Measurements from ENCODE around the gene SLCO4C1.

DNA sequence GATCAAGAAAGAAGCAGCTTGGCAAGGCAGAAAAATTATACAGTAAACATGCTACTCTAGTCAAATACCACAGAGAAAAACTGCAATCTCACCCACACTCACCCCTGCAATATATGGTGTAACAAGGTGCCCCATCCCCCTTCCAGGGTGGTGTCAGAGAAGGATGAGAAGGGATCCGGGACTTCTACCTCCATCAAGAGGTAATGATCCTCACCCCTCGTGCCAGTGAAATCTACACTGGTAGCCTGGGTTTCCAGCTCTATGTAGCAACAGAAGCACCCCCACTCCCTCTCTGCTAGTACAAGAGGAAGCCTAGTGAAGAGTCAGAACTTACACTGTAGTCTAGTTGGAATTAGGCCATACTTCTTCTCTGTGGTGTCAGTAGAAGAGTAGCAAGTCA lies 18.9 kb downstream of the SLCO4C1 start:
- TF ChIP-seq, protein P1, sequence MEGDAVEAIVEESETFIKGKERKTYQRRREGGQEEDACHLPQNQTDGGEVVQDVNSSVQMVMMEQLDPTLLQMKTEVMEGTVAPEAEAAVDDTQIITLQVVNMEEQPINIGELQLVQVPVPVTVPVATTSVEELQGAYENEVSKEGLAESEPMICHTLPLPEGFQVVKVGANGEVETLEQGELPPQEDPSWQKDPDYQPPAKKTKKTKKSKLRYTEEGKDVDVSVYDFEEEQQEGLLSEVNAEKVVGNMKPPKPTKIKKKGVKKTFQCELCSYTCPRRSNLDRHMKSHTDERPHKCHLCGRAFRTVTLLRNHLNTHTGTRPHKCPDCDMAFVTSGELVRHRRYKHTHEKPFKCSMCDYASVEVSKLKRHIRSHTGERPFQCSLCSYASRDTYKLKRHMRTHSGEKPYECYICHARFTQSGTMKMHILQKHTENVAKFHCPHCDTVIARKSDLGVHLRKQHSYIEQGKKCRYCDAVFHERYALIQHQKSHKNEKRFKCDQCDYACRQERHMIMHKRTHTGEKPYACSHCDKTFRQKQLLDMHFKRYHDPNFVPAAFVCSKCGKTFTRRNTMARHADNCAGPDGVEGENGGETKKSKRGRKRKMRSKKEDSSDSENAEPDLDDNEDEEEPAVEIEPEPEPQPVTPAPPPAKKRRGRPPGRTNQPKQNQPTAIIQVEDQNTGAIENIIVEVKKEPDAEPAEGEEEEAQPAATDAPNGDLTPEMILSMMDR (IDR thresholded peaks at IDR 0.05; ENCODE audit: insufficient read depth, low read length, poor library complexity, severe bottlenecking): no peak
- no peak for TF ChIP-seq EZH2phosphoT487 (conservative IDR thresholded peaks at IDR 0.05; ENCODE audit: low read length)

All from SU-DHL-6 (cell line).